Measurements from ENCODE around the gene GRHL1.

DNA sequence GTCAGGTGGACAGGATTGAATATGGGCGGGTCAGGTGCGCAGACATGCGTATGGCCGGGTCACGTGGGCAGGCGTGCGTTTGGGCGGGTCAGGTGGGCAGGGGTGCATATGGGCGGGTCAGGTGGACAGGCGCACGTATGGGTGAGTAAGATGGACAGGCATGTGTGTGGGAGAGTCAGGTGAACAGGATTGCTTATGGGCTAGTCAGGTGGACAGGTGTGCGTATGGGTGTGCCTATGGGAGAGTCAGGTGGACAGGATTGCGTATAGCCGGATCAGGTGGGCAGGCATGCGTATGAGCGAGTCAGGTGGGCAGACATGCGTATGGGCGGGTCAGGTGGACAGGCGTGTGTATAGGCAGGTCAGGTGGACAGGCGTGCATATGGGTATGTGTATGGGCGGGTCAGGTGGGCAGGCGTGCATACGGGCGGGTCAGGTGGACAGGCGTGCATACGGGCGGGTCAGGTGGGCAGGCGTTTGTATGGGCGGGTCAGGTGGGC is 61.5 kb downstream of the GRHL1 start:
- no peak for TF ChIP-seq POLR2AphosphoS5 (IDR thresholded peaks at IDR 0.05; ENCODE audit: borderline replicate concordance, low read depth, low read length)
- TF ChIP-seq EZH2 (IDR thresholded peaks at IDR 0.05): no peak
